ENCODE data around the gene USP25. TPM values are rescaled to one million over a fixed set of nuclear protein-coding genes. Genes with fewer than 3 reads are reported as not detected.

Gene USP25
- total RNA-seq, 1 experiment from 2014 or later, result 35.1 TPM

DNA sequence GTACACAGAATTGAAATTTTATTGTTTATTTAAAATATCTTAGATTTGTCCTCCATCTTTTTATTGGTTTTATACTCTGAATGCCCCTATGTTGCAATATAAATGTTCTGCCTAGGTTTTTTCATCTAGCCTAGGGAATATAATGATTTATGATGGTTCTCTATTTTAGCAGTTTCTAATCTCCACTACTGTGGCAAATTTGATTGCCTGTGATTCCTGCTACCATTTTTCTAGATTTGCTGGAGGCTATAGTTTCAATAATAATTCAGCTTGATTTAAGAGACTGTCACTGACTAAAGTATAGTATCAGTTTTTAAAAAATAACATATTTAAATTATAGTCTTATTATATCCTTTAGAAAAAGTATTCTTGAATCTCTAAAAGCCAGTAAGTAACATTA is 90.5 kb downstream of the USP25 start:
- H2BK15ac ChIP-seq (ENCODE audit: low read depth, low read length), result no peak overlapping the region
- no peak overlapping the region for H2AK5ac ChIP-seq (ENCODE audit: insufficient read length, low read length)
- H2BK120ac ChIP-seq (ENCODE audit: low read depth, low read length, poor library complexity, severe bottlenecking), result no peak overlapping the region
- no peaks in the 10 kb centered on the region for H3K27me3 ChIP-seq (ENCODE audit: insufficient read depth, low read length)
- Mint-ChIP-seq H3K27me3 (ENCODE audit: low read depth) (no peaks in the 10 kb centered on the region), H3K4me1 (peaks cover 9 to 11% of the 10 kb centered on the region in 2 experiments), H3K4me3 (no peak overlapping the region), H3K9me3 (peaks cover 13 to 15% of the 10 kb centered on the region in 2 experiments), H3K27ac (no peak overlapping the region), H3K36me3 (ENCODE audit: insufficient read depth in 1 of 3, low read depth in 3 of 3) (peaks cover 25 to 37% (median 36%) of the 10 kb centered on the region in 3 experiments)
- peaks cover 3% of the 10 kb centered on the region; the same call in 1 of the 2 replicates for H3K4me1 ChIP-seq (ENCODE audit: insufficient read depth, low read length)
- H2BK12ac ChIP-seq (ENCODE audit: insufficient read length, low read depth, low read length), result no peak overlapping the region
- H3K56ac ChIP-seq (ENCODE audit: insufficient read length, low read depth, low read length), result no peak overlapping the region
- no peak overlapping the region for H2BK5ac ChIP-seq (ENCODE audit: insufficient read length, low read length)
- no peak overlapping the region for H3K27ac ChIP-seq (ENCODE audit: insufficient read length, low read depth, low read length)
- H4K8ac ChIP-seq (replicated peaks; ENCODE audit: insufficient read length, low read depth, low read length), result no peak overlapping the region
- no peak overlapping the region for H3K14ac ChIP-seq (ENCODE audit: insufficient read depth, low read length)
- no peak overlapping the region for H4K91ac ChIP-seq (ENCODE audit: insufficient read length, low read depth, low read length)
- no peak overlapping the region for H3T11ph ChIP-seq (ENCODE audit: low read length)
- H3K23me2 ChIP-seq (ENCODE audit: insufficient read length, low read depth, low read length, poor library complexity, severe bottlenecking), result no peaks in the 10 kb centered on the region
- H3K4ac ChIP-seq (ENCODE audit: low read depth, low read length), result no peak overlapping the region
- H3K79me2 ChIP-seq (ENCODE audit: insufficient read depth, low read length), result no peaks in the 10 kb centered on the region
- no peak overlapping the region for H2AFZ ChIP-seq (ENCODE audit: low read length)
- no peak overlapping the region for H4K5ac ChIP-seq (ENCODE audit: insufficient read length, low read depth, low read length)
- H3K9ac ChIP-seq (ENCODE audit: extremely low read depth, insufficient read length, low read length), result no peak overlapping the region
- H3K79me1 ChIP-seq (ENCODE audit: insufficient read depth, low read depth, low read length, poor library complexity, severe bottlenecking), result no peaks in the 10 kb centered on the region
- no peak for DNase-seq
- H2BK20ac ChIP-seq (ENCODE audit: low read depth, low read length, poor library complexity, severe bottlenecking), result no peak overlapping the region
- H3K9me3 ChIP-seq (ENCODE audit: control insufficient read depth, low read depth, low read length), result peaks cover under 1% of the 10 kb centered on the region
- H3K23ac ChIP-seq (ENCODE audit: insufficient read length, low read depth, low read length), result no peak overlapping the region
- H4K20me1 ChIP-seq (ENCODE audit: control insufficient read depth, insufficient read depth, insufficient read length), result no peaks in the 10 kb centered on the region
- no peak overlapping the region for H3K18ac ChIP-seq (ENCODE audit: insufficient read length, low read depth, low read length)
- no peak overlapping the region for H3K4me2 ChIP-seq (ENCODE audit: insufficient read depth, insufficient read length, low read length)
- TF ChIP-seq, protein P1, sequence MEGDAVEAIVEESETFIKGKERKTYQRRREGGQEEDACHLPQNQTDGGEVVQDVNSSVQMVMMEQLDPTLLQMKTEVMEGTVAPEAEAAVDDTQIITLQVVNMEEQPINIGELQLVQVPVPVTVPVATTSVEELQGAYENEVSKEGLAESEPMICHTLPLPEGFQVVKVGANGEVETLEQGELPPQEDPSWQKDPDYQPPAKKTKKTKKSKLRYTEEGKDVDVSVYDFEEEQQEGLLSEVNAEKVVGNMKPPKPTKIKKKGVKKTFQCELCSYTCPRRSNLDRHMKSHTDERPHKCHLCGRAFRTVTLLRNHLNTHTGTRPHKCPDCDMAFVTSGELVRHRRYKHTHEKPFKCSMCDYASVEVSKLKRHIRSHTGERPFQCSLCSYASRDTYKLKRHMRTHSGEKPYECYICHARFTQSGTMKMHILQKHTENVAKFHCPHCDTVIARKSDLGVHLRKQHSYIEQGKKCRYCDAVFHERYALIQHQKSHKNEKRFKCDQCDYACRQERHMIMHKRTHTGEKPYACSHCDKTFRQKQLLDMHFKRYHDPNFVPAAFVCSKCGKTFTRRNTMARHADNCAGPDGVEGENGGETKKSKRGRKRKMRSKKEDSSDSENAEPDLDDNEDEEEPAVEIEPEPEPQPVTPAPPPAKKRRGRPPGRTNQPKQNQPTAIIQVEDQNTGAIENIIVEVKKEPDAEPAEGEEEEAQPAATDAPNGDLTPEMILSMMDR (conservative IDR thresholded peaks at IDR 0.05), result no peak
